ENCODE data around the gene DNAAF9. TPM values are rescaled to one million over a fixed set of nuclear protein-coding genes. Genes with fewer than 3 reads are reported as not detected.

Gene DNAAF9
- total and polyA plus RNA-seq, 4 donors = 1.4 to 4.4 (median 2.4) TPM

DNA sequence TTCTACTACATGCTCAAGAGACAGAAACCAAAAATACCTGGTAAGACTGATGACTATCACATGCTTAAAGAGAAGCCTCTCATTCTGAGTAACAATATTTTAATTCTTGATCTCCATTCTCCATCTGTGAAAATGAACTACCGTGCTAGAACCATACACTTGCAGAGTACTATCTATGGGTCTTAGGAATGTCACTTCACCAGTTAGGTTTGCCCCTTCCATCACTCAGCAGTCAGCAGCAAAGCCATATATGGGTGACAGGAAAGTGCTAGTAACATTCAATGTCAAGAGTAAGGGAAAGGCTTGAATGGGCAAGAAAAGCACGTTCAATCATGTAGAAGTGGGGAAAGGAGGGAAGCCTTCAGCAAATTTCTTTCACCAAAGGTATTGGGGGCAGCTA, 2.3 kb downstream of the DNAAF9 start (continued):
- TF ChIP-seq RXRA (IDR thresholded peaks at IDR 0.05) = no peak
- TF ChIP-seq, protein P1, sequence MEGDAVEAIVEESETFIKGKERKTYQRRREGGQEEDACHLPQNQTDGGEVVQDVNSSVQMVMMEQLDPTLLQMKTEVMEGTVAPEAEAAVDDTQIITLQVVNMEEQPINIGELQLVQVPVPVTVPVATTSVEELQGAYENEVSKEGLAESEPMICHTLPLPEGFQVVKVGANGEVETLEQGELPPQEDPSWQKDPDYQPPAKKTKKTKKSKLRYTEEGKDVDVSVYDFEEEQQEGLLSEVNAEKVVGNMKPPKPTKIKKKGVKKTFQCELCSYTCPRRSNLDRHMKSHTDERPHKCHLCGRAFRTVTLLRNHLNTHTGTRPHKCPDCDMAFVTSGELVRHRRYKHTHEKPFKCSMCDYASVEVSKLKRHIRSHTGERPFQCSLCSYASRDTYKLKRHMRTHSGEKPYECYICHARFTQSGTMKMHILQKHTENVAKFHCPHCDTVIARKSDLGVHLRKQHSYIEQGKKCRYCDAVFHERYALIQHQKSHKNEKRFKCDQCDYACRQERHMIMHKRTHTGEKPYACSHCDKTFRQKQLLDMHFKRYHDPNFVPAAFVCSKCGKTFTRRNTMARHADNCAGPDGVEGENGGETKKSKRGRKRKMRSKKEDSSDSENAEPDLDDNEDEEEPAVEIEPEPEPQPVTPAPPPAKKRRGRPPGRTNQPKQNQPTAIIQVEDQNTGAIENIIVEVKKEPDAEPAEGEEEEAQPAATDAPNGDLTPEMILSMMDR (IDR thresholded peaks at IDR 0.05; ENCODE audit: low read depth, low read length, missing input control) = no peak

DNA sequence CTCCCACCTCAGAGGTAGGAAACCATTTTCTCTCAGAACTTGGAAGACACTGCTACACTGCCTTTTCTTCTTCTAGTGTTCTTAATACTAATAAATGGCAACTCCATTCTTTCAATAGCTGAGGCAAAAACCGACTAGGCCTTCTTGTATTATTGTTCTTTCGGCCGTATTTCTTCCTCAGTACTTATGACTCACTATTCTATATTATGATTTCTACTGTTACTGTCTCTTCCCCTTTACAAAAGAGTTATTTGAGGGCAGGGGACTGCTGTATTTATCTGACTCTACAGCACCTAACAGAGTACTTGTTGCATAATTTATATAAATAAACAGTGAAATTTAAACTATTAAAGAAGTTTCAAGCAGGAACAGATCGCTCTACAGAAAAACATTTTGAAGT, 3.1 kb downstream of the DNAAF9 start:
- no peak for DNase-seq (ENCODE audit: low spot score)
- Histone ChIP-seq H3K27ac (ENCODE audit: low read depth in 1 of 2, low read length in 2 of 2) (no peak overlapping the region), H3K9me3 (ENCODE audit: control insufficient read depth in 4 of 4, low read length in 3 of 4) (no peaks in the 10 kb centered on the region), H3K4me1 (ENCODE audit: control insufficient read depth in 4 of 4, insufficient read depth in 4 of 4, low read length in 3 of 4) (peaks cover 0 to 13% (median 10%) of the 10 kb centered on the region in 4 donors), H3K36me3 (ENCODE audit: control insufficient read depth in 4 of 4, insufficient read depth in 3 of 4, low read depth in 1 of 4, low read length in 3 of 4) (no peaks in the 10 kb centered on the region), H3K9ac (ENCODE audit: low read depth in 1 of 2, low read length in 2 of 2) (no peak overlapping the region), H3K27me3 (ENCODE audit: control insufficient read depth in 4 of 4, insufficient read depth in 4 of 4, low read length in 3 of 4) (no peaks in the 10 kb centered on the region), H3K4me3 (ENCODE audit: low read depth in 1 of 3, low read length in 3 of 3) (no peak overlapping the region)
- no peak for TF ChIP-seq EGR1 (IDR thresholded peaks at IDR 0.05; ENCODE audit: low read depth in 2 of 2)
- TF ChIP-seq, protein P2, sequence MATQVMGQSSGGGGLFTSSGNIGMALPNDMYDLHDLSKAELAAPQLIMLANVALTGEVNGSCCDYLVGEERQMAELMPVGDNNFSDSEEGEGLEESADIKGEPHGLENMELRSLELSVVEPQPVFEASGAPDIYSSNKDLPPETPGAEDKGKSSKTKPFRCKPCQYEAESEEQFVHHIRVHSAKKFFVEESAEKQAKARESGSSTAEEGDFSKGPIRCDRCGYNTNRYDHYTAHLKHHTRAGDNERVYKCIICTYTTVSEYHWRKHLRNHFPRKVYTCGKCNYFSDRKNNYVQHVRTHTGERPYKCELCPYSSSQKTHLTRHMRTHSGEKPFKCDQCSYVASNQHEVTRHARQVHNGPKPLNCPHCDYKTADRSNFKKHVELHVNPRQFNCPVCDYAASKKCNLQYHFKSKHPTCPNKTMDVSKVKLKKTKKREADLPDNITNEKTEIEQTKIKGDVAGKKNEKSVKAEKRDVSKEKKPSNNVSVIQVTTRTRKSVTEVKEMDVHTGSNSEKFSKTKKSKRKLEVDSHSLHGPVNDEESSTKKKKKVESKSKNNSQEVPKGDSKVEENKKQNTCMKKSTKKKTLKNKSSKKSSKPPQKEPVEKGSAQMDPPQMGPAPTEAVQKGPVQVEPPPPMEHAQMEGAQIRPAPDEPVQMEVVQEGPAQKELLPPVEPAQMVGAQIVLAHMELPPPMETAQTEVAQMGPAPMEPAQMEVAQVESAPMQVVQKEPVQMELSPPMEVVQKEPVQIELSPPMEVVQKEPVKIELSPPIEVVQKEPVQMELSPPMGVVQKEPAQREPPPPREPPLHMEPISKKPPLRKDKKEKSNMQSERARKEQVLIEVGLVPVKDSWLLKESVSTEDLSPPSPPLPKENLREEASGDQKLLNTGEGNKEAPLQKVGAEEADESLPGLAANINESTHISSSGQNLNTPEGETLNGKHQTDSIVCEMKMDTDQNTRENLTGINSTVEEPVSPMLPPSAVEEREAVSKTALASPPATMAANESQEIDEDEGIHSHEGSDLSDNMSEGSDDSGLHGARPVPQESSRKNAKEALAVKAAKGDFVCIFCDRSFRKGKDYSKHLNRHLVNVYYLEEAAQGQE (IDR thresholded peaks at IDR 0.05) = no peak
- no peak for TF ChIP-seq NR2F2 (IDR thresholded peaks at IDR 0.05)
- TF ChIP-seq, protein P3, sequence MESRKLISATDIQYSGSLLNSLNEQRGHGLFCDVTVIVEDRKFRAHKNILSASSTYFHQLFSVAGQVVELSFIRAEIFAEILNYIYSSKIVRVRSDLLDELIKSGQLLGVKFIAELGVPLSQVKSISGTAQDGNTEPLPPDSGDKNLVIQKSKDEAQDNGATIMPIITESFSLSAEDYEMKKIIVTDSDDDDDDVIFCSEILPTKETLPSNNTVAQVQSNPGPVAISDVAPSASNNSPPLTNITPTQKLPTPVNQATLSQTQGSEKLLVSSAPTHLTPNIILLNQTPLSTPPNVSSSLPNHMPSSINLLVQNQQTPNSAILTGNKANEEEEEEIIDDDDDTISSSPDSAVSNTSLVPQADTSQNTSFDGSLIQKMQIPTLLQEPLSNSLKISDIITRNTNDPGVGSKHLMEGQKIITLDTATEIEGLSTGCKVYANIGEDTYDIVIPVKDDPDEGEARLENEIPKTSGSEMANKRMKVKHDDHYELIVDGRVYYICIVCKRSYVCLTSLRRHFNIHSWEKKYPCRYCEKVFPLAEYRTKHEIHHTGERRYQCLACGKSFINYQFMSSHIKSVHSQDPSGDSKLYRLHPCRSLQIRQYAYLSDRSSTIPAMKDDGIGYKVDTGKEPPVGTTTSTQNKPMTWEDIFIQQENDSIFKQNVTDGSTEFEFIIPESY (IDR thresholded peaks at IDR 0.05) = no peak
- no peak for TF ChIP-seq RXRA (IDR thresholded peaks at IDR 0.05)
- TF ChIP-seq HNF4A (conservative IDR thresholded peaks at IDR 0.05) = no peak
- no peak for TF ChIP-seq RAD21 (IDR thresholded peaks at IDR 0.05)
- TF ChIP-seq TAF1 (conservative IDR thresholded peaks at IDR 0.05) = no peak
- TF ChIP-seq YY1 (IDR thresholded peaks at IDR 0.05) = no peak
- no peak for TF ChIP-seq JUND (IDR thresholded peaks at IDR 0.05)
- no peak for TF ChIP-seq HNF4G (IDR thresholded peaks at IDR 0.05)
- TF ChIP-seq, protein P1 (IDR thresholded peaks at IDR 0.05; ENCODE audit: low read depth, low read length, missing input control) = no peak
- TF ChIP-seq SP1 (IDR thresholded peaks at IDR 0.05) = no peak
- TF ChIP-seq, protein P4, sequence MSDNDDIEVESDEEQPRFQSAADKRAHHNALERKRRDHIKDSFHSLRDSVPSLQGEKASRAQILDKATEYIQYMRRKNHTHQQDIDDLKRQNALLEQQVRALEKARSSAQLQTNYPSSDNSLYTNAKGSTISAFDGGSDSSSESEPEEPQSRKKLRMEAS (IDR thresholded peaks at IDR 0.05) = no peak
- TF ChIP-seq FOXA1 (IDR thresholded peaks at IDR 0.05) = no peak
- no peak for TF ChIP-seq FOXA2 (IDR thresholded peaks at IDR 0.05)
- no peak for TF ChIP-seq GABPA (IDR thresholded peaks at IDR 0.05 in 1 of 2, conservative IDR thresholded peaks at IDR 0.05 in 1 of 2)
- TF ChIP-seq, protein P5, sequence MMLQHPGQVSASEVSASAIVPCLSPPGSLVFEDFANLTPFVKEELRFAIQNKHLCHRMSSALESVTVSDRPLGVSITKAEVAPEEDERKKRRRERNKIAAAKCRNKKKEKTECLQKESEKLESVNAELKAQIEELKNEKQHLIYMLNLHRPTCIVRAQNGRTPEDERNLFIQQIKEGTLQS (IDR thresholded peaks at IDR 0.05) = no peak
- WGBS = 86% methylated on average over 4 of the region's 4 CpGs
